Measurements from ENCODE around the gene CCDC90B. TPM values are rescaled to one million over a fixed set of nuclear protein-coding genes. Genes with fewer than 3 reads are reported as not detected.
A peak's percentile ranks its signal among the peaks of the same experiment; 100 is the strongest.

CCDC90B gene
- total and polyA plus RNA-seq, 2 of the 8 experiments (the other 6 are each of a cell fraction or from before 2014, with no cell fraction given): 21.8 to 54.5 TPM

DNA sequence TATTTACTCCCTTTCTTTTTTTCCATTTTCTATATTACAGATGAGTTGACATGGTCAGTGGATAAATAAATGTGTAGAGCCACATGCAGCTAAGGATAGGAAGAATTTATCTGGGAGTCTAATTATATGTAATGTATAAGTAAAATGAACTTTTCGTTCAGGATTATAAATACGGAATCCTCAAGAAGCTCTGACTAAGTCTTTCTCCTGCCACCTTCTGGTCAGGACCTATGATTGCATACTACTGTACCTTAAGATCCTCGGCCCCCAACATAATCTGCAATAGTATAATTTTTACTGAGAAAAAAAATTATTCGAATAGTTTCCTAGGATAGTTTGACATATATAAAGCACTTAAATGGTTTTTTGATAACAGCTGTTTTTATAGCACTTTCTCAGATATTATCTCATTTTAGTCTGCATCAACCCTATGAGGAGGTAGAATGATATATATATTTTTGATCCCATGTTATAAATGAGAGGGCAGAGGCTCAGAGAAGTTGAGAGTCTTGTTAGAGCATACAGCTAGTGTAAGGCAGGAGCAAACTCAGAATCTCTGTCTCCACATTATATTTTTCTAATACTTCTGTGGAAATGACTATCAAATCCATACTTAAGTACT lies 36.1 kb downstream of the CCDC90B start:
- DNase-seq (ENCODE audit: low read depth in 1 of 2, low spot score in 2 of 2): no peak
- Histone ChIP-seq H3K4me1 (replicated peaks in 1 of 4; ENCODE audit: control insufficient read depth in 3 of 4, insufficient read depth in 4 of 4, low read length in 3 of 4) (no peaks in the 10 kb centered on the region), H3K14ac (ENCODE audit: insufficient read length) (no peak overlapping the region), H3K23me2 (ENCODE audit: low read depth, low read length) (no peaks in the 10 kb centered on the region; the same call in 1 of the 2 replicates), H3K4ac (replicated peaks; ENCODE audit: insufficient read length, low read depth, low read length) (no peak overlapping the region), H2BK20ac (ENCODE audit: low read length) (no peak overlapping the region), H2BK15ac (ENCODE audit: low read length) (no peak overlapping the region), H3K79me1 (ENCODE audit: low read depth, low read length) (no peaks in the 10 kb centered on the region), H2BK12ac (ENCODE audit: low read depth, low read length) (no peak overlapping the region), H3K27ac (ENCODE audit: low read depth, low read length) (no peak overlapping the region), H3K56ac (replicated peaks; ENCODE audit: insufficient read length, low read depth, low read length) (no peak overlapping the region), H3K79me2 (ENCODE audit: control insufficient read depth in 1 of 2, insufficient read depth in 2 of 2, low read length in 2 of 2) (no peaks in the 10 kb centered on the region), H3K9me3 (ENCODE audit: insufficient read depth in 2 of 2, low read depth in 1 of 2, low read length in 1 of 2) (no peaks in the 10 kb centered on the region), H4K20me1 (replicated peaks in 1 of 2; ENCODE audit: control insufficient read depth in 1 of 2, insufficient read depth in 2 of 2, low read length in 2 of 2) (peaks cover 0 to 2% of the 10 kb centered on the region in 2 experiments), H3K9ac (replicated peaks in 1 of 4; ENCODE audit: extremely low read depth in 1 of 4, low read depth in 3 of 4, low read length in 3 of 4) (no peak overlapping the region), H2AK5ac (ENCODE audit: low read depth, low read length) (no peak overlapping the region), H3K4me2 (ENCODE audit: insufficient read depth in 1 of 2, low read depth in 2 of 2, low read length in 2 of 2) (no peak overlapping the region), H3K27me3 (replicated peaks in 1 of 4; ENCODE audit: control insufficient read depth in 3 of 4, extremely low read depth in 1 of 4, insufficient read depth in 3 of 4, low read length in 3 of 4) (no peaks in the 10 kb centered on the region), H2BK5ac (ENCODE audit: low read depth, low read length) (no peak overlapping the region), H2BK120ac (replicated peaks; ENCODE audit: low read depth, low read length) (no peak overlapping the region), H4K8ac (ENCODE audit: extremely low read depth, insufficient read depth, low read length) (no peak overlapping the region), H3K4me3 (ENCODE audit: extremely low read depth in 1 of 4, insufficient read depth in 2 of 4, low read depth in 3 of 4, low read length in 4 of 4) (no peak overlapping the region), H4K91ac (replicated peaks; ENCODE audit: insufficient read length, low read length) (no peak overlapping the region), H4K5ac (ENCODE audit: insufficient read length, low read depth, low read length) (no peak overlapping the region), H2AFZ (ENCODE audit: low read length) (no peak overlapping the region), H3K36me3 (ENCODE audit: control insufficient read depth in 2 of 4, insufficient read depth in 4 of 4, low read length in 3 of 4) (no peaks in the 10 kb centered on the region), H3K23ac (ENCODE audit: insufficient read length) (no peak overlapping the region), H3K18ac (ENCODE audit: extremely low read depth, low read length) (no peak overlapping the region)
- ChIA-PET CTCF (ENCODE audit: partially characterized antibody) (interaction anchor here (0.6 to 4.6 kb wide), 61 partner anchors 8 to 574 kb away, joined by 3 to 69 read pairs (median 4); no protein-coding TSS in a partner anchor), POLR2A (ENCODE audit: partially characterized antibody) (interaction anchor here (0.6 kb wide), 1 partner anchor 349 kb away, joined by 5 read pairs; the partner anchor contains the start of gene DDIAS)
- TF ChIP-seq, protein P1, sequence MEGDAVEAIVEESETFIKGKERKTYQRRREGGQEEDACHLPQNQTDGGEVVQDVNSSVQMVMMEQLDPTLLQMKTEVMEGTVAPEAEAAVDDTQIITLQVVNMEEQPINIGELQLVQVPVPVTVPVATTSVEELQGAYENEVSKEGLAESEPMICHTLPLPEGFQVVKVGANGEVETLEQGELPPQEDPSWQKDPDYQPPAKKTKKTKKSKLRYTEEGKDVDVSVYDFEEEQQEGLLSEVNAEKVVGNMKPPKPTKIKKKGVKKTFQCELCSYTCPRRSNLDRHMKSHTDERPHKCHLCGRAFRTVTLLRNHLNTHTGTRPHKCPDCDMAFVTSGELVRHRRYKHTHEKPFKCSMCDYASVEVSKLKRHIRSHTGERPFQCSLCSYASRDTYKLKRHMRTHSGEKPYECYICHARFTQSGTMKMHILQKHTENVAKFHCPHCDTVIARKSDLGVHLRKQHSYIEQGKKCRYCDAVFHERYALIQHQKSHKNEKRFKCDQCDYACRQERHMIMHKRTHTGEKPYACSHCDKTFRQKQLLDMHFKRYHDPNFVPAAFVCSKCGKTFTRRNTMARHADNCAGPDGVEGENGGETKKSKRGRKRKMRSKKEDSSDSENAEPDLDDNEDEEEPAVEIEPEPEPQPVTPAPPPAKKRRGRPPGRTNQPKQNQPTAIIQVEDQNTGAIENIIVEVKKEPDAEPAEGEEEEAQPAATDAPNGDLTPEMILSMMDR (IDR thresholded peaks at IDR 0.05; ENCODE audit: control extremely low read depth in 1 of 3, insufficient read depth in 1 of 3, low read depth in 1 of 3, low read length in 3 of 3): peak in 2 of 3 experiments; percentile 41 to 45; a peak in 2 of 4 replicates
- TF ChIP-seq EP300 (IDR thresholded peaks at IDR 0.05; ENCODE audit: borderline replicate concordance in 1 of 2, low read depth in 2 of 2, low read length in 2 of 2) (no peak), RAD21 (IDR thresholded peaks at IDR 0.05 in 1 of 2, conservative IDR thresholded peaks at IDR 0.05 in 1 of 2; ENCODE audit: low read depth in 2 of 2, low read length in 2 of 2) (peak; percentile 49 to 61)
- no peak for FAIRE-seq
- WGBS, 2 experiments (ENCODE audit: extremely low coverage in 1 of 2, insufficient coverage in 1 of 2, insufficient read length in 1 of 2, insufficient replicate concordance in 2 of 2, low coverage in 1 of 2, low lambda C conversion rate in 2 of 2, missing lambda C conversion rate in 1 of 2): 67% methylated on average over 4 of the region's 4 CpGs; no CpG with 5 or more reads in 1 of the 2 experiments

Measured in H1 (cell line).